SK-N-SH (cell line): ENCODE results near the gene ST3GAL2. TPM values are rescaled to one million over a fixed set of nuclear protein-coding genes. Genes with fewer than 3 reads are reported as not detected.

Experiments
- CTCF ChIA-PET: fragments of 300-600, 350-600 bp; formaldehyde crosslinking; extraction: SDS; loops from one replicate; lab custom pipeline; 2021; lab: Yijun Ruan, JAX
- POLR2A ChIA-PET: fragments of 350-600 bp; sonication (Branson Sonifier 250); formaldehyde crosslinking; extraction: SDS; loops from one replicate; lab custom pipeline; 2020; ENCODE audit warnings: antibody characterized with exemption, inconsistent platforms; lab: Yijun Ruan, JAX
- DNase-seq: peaks from one replicate; pipeline ENCODE4 v3.0.0; 2012
- H2AFZ ChIP-seq: fragments of 200-600 bp; sonication (generic); 2 replicates; pipeline ENCODE4 v1.8.1; 2016; ENCODE audit warnings: antibody characterized with exemption, mild to moderate bottlenecking, low read depth
- H3F3A ChIP-seq: fragments of 200-600 bp; sonication (generic); replicated peaks from 2 replicates; pipeline ENCODE3; 2016; ENCODE audit warnings: antibody characterized with exemption, mild to moderate bottlenecking; ENCODE audit not compliant: insufficient read depth
- H3K27ac ChIP-seq, 2 experiments: fragments of 200-500 bp in 1 of 2; fragments of 200-600 bp in 1 of 2; sonication (Bioruptor generic) in 1 of 2; sonication (generic), shearing (Covaris generic) in 1 of 2; 2 replicates each; pipeline versions ENCODE4 v1.5.1 to v1.6.1; 2014 to 2016; ENCODE audit warnings: low read depth in 2 of 2, inconsistent platforms in 1 of 2, low read length in 1 of 2, mild to moderate bottlenecking in 1 of 2, mixed read lengths in 1 of 2
- H3K27me3 ChIP-seq: fragments of 200-600 bp; sonication (generic), shearing (Covaris generic); 2 replicates; pipeline ENCODE4 v1.6.1; 2016; ENCODE audit warnings: mixed run types; ENCODE audit not compliant: insufficient read depth
- H3K36me3 ChIP-seq, 2 experiments: fragments of 200-500 bp in 1 of 2; fragments of 200-600 bp in 1 of 2; sonication (Bioruptor generic) in 1 of 2; sonication (generic) in 1 of 2; replicated peaks in 1 of 2; 2 replicates each; pipeline versions ENCODE3 to v1.5.1; 2014 to 2016; ENCODE audit warnings: low read length in 1 of 2, mild to moderate bottlenecking in 1 of 2; ENCODE audit not compliant: insufficient read depth in 2 of 2, control insufficient read depth in 1 of 2
- H3K4me1 ChIP-seq, 2 experiments: fragments of 200-500 bp in 1 of 2; fragments of 200-600 bp in 1 of 2; sonication (Bioruptor generic) in 1 of 2; sonication (generic), shearing (Covaris generic) in 1 of 2; 2 replicates each; pipeline versions ENCODE4 v1.5.1 to v1.6.1; 2014 to 2016; ENCODE audit warnings: low read depth in 1 of 2, low read length in 1 of 2, mixed run types in 1 of 2; ENCODE audit not compliant: insufficient read depth in 2 of 2, control insufficient read depth in 1 of 2
- H3K4me2 ChIP-seq: fragments of 200-600 bp; sonication (generic), shearing (Covaris generic); 2 replicates; pipeline ENCODE4 v1.6.1; 2017; ENCODE audit warnings: mixed run types
- H3K4me3 ChIP-seq, 2 experiments: fragments of 200-500 bp in 1 of 2; fragments of 200-600 bp in 1 of 2; sonication (Bioruptor generic) in 1 of 2; sonication (generic), shearing (Covaris generic) in 1 of 2; 2 replicates each; pipeline versions ENCODE4 v1.5.1 to v1.8.1; 2014 to 2016; ENCODE audit warnings: low read depth in 2 of 2, inconsistent platforms in 1 of 2, low read length in 1 of 2, mild to moderate bottlenecking in 1 of 2, mixed read lengths in 1 of 2, moderate library complexity in 1 of 2
- H3K79me2 ChIP-seq: fragments of 200-600 bp; sonication (generic); 2 replicates; pipeline ENCODE4 v1.8.1; 2017; ENCODE audit warnings: mild to moderate bottlenecking; ENCODE audit not compliant: insufficient read depth
- H3K9ac ChIP-seq: fragments of 200-600 bp; sonication (generic); 2 replicates; pipeline ENCODE4 v1.6.1; 2017; ENCODE audit warnings: mixed run types
- H3K9me2 ChIP-seq: fragments of 200-600 bp; sonication (generic); 2 replicates; pipeline ENCODE4 v1.6.1; 2017; ENCODE audit warnings: mixed run types
- H3K9me3 ChIP-seq: fragments of 200-600 bp; sonication (generic); 2 replicates; pipeline ENCODE4 v1.6.1; 2017; ENCODE audit warnings: mixed run types, mild to moderate bottlenecking, moderate library complexity
- H4K20me1 ChIP-seq: fragments of 200-600 bp; sonication (generic); 2 replicates; pipeline ENCODE4 v1.6.1; 2017; ENCODE audit warnings: mild to moderate bottlenecking, mixed run types; ENCODE audit not compliant: insufficient read depth
- CHD2 ChIP-seq: fragments of 150-350 bp; IDR thresholded peaks from 2 replicates; pipeline ENCODE4 v1.6.1; 2018; ENCODE audit warnings: low read length; ENCODE audit not compliant: partially characterized antibody
- CTCF ChIP-seq: fragments of 200-600 bp; sonication (generic); IDR thresholded peaks from 2 replicates; pipeline ENCODE4 v1.6.1; 2017; ENCODE audit warnings: antibody characterized with exemption, mild to moderate bottlenecking, moderate library complexity
- EP300 ChIP-seq, 2 experiments: IDR thresholded peaks; 2 replicates each; pipeline versions ENCODE4 v1.4.0 to v1.6.1; 2012; ENCODE audit warnings: borderline replicate concordance in 1 of 2, low read depth in 1 of 2, low read length in 1 of 2
- GABPA ChIP-seq: IDR thresholded peaks from 2 replicates; pipeline ENCODE4 v1.4.0; 2012; ENCODE audit warnings: low read depth, mild to moderate bottlenecking
- GATA2 ChIP-seq: sonication (generic); formaldehyde crosslinking; IDR thresholded peaks from 2 replicates; pipeline ENCODE4 v1.5.0; 2020; ENCODE audit warnings: mild to moderate bottlenecking, missing genetic modification reagents
- IRF3 ChIP-seq: fragments of 150-350 bp; IDR thresholded peaks from 2 replicates; pipeline ENCODE4 v1.6.1; 2016; ENCODE audit warnings: mild to moderate bottlenecking, low read depth, low read length
- PBX3 ChIP-seq: IDR thresholded peaks from 2 replicates; pipeline ENCODE4; 2012
- POLR2AphosphoS5 ChIP-seq: IDR thresholded peaks from 2 replicates; pipeline ENCODE4 v1.6.1; 2012; ENCODE audit warnings: low read depth, low read length
- RAD21 ChIP-seq: IDR thresholded peaks from 2 replicates; pipeline ENCODE4 v1.6.1; 2012; ENCODE audit warnings: mild to moderate bottlenecking, low read length
- REST ChIP-seq: IDR thresholded peaks from 2 replicates; pipeline ENCODE4 v1.6.1; 2012; ENCODE audit warnings: mild to moderate bottlenecking, low read depth, low read length, moderate library complexity
- RXRA ChIP-seq: IDR thresholded peaks from 2 replicates; pipeline ENCODE4 v1.4.0; 2012; ENCODE audit warnings: low read depth, mild to moderate bottlenecking, borderline replicate concordance
- SIN3A ChIP-seq: IDR thresholded peaks from 2 replicates; pipeline ENCODE4 v1.6.1; 2012; ENCODE audit warnings: low read depth, mild to moderate bottlenecking, low read length, moderate library complexity, borderline replicate concordance
- SMC3 ChIP-seq: IDR thresholded peaks from 2 replicates; pipeline ENCODE4 v1.6.1; 2012; ENCODE audit warnings: low read depth, low read length, improper control_type of control experiment
- TAF1 ChIP-seq: IDR thresholded peaks from 2 replicates; pipeline ENCODE4 v1.6.1; 2012; ENCODE audit warnings: low read depth, mild to moderate bottlenecking, low read length, moderate library complexity, borderline replicate concordance
- USF1 ChIP-seq: IDR thresholded peaks from 2 replicates; pipeline ENCODE4 v1.4.0; 2012; ENCODE audit warnings: low read depth, borderline replicate concordance
- YY1 ChIP-seq: IDR thresholded peaks from 2 replicates; pipeline ENCODE4 v1.4.0; 2012; ENCODE audit warnings: low read depth, mild to moderate bottlenecking
- ZBTB33 ChIP-seq: IDR thresholded peaks from 2 replicates; pipeline ENCODE4 v1.4.0; 2012; ENCODE audit warnings: low read depth, borderline replicate concordance
- WGBS: methylation state at CpG from one replicate; pipeline ENCODE4 v1.1.6; 2017; ENCODE audit warnings: low lambda C conversion rate; 5-methylcytosine and 5-hydroxymethylcytosine counted together
- polyA plus RNA-seq, 3 experiments: library from polyadenylated mRNA; depleted of rRNA; stranded (reverse); fragments of >200 nt; gene quantifications; 2 replicates each; pipeline ENCODE4 v1.2.3, GENCODE V29; 2012

ST3GAL2 gene
- polyA plus RNA-seq, 1 of the 3 experiments (the other 2 are of a cell fraction) = 19.9 TPM

GRCh38 chr16:70467113-70467512, 28.2 kb upstream of the ST3GAL2 start:
- Histone ChIP-seq H3K9me2 (no peaks in the 10 kb centered on the region), H3K27me3 (no peaks in the 10 kb centered on the region), H3F3A (no peaks in the 10 kb centered on the region), H3K4me2 (no peak overlapping the region), H3K4me1 (peaks cover 0 to 3% of the 10 kb centered on the region in 2 experiments; a peak in 1 of 4 replicates), H2AFZ (no peak overlapping the region), H3K79me2 (no peaks in the 10 kb centered on the region), H4K20me1 (no peaks in the 10 kb centered on the region), H3K9ac (no peak overlapping the region)
- ChIA-PET CTCF (no interaction called here), POLR2A (interaction anchor here (0.6 to 1.6 kb wide), 2 partner anchors 86 to 90 kb away, joined by 6 read pairs; no protein-coding TSS in a partner anchor)
- WGBS = 84% methylated on average over 6 of the region's 11 CpGs
- TF ChIP-seq IRF3 (no peak), RAD21 (no peak; the same call in 1 of the 2 replicates), CHD2 (no peak), USF1 (no peak), SMC3 (no peak), REST (no peak), GATA2 (CRISPR knock-in tag) (no peak), CTCF (no peak), GABPA (no peak), TAF1 (no peak), EP300 (IDR thresholded peaks at IDR 0.05; ENCODE audit: borderline replicate concordance in 1 of 2, low read depth in 1 of 2, low read length in 1 of 2) (no peak), RXRA (no peak), YY1 (no peak), PBX3 (no peak), ZBTB33 (no peak), POLR2AphosphoS5 (no peak), SIN3A (no peak)
- TF ChIP-seq, all 33 proteins: peak for 0
- H3K36me3 ChIP-seq = no peaks in the 10 kb centered on the region
- no peak overlapping the region for H3K27ac ChIP-seq
- no peaks in the 10 kb centered on the region for H3K9me3 ChIP-seq
- H3K4me3 ChIP-seq = no peak overlapping the region
- DNase-seq = no peak
